NCI-H187 (cell line): ENCODE measurements around the gene SPSB1.
A peak's percentile ranks its signal among the peaks of the same experiment; 100 is the strongest.

ENCODE experiments used
- DNase-seq, 2 experiments: peaks; one replicate each; lab custom pipeline; 2025; lab: John Stamatoyannopoulos, UW

The SPSB1 gene

GRCh38 chr1:9345471-9345870, 52.8 kb downstream of the SPSB1 start:
- DNase-seq = no peak

GRCh38 chr1:9345922-9346321, 53.2 kb downstream of the SPSB1 start:
- DNase-seq = no peak

GRCh38 chr1:9346566-9346965, 53.9 kb downstream of the SPSB1 start:
- no peak for DNase-seq

- no peak for DNase-seq
These were observed 54.6 kb downstream of the SPSB1 start for GRCh38 chr1:9347095-9347850.

GRCh38 chr1:9349331-9349851, 56.7 kb downstream of the SPSB1 start:
- no peak for DNase-seq

GRCh38 chr1:9350013-9350908, 57.6 kb downstream of the SPSB1 start:
- no peak for DNase-seq

- DNase-seq = no peak
These were observed 58.3 kb downstream of the SPSB1 start for GRCh38 chr1:9350960-9351359.

GRCh38 chr1:9351654-9352271, 59.1 kb downstream of the SPSB1 start:
- no peak for DNase-seq

- DNase-seq = peak; percentile 19 to 65
These were observed 59.9 kb downstream of the SPSB1 start for GRCh38 chr1:9352377-9353134.

- no peak for DNase-seq
These were observed 62.8 kb downstream of the SPSB1 start for GRCh38 chr1:9355503-9355902.

- DNase-seq = no peak
These were observed 63.3 kb downstream of the SPSB1 start for GRCh38 chr1:9356021-9356420.

- DNase-seq = no peak
These were observed 64.3 kb downstream of the SPSB1 start for GRCh38 chr1:9356829-9357466.

GRCh38 chr1:9357958-9358357, 65.3 kb downstream of the SPSB1 start:
- no peak for DNase-seq

GRCh38 chr1:9360371-9361064, 67.8 kb downstream of the SPSB1 start:
- no peak for DNase-seq

GRCh38 chr1:9361630-9362260, 69.1 kb downstream of the SPSB1 start:
- DNase-seq = no peak

GRCh38 chr1:9362488-9362887, 69.8 kb downstream of the SPSB1 start:
- DNase-seq = no peak

- peak; percentile 17 to 49 for DNase-seq
These were observed 70.4 kb downstream of the SPSB1 start for GRCh38 chr1:9363061-9363471.

GRCh38 chr1:9366298-9366697, 73.6 kb downstream of the SPSB1 start:
- DNase-seq = no peak

- no peak for DNase-seq
These were observed 74.5 kb downstream of the SPSB1 start for GRCh38 chr1:9366943-9367780.
